Gastrocnemius medialis (tissue), 4 donors: ENCODE data around the gene MSANTD2. TPM values are rescaled to one million over a fixed set of nuclear protein-coding genes. Genes with fewer than 3 reads are reported as not detected.

ENCODE experiments used
- ATAC-seq, 2 donors: fragments of 150-250 bp; one replicate each; pipeline ENCODE4 v1.9.1; 2016
- DNase-seq, 2 donors: peaks; one replicate each; pipeline ENCODE4 v3.0.0-alpha.2; 2019
- H3K27ac ChIP-seq, 4 donors: fragments of 200-600 bp; sonication (generic); 1 replicate in 1 of 4; 2 replicates in 3 of 4; pipeline ENCODE4 v1.5.1; 2016 to 2018; ENCODE audit warnings: mild to moderate bottlenecking in 2 of 4, moderate library complexity in 1 of 4
- H3K27me3 ChIP-seq, 3 donors: fragments of 200-600 bp; sonication (generic) in 2 of 3; 1 replicate in 1 of 3; 2 replicates in 2 of 3; pipeline versions ENCODE4 v1.5.1 to v1.6.0; 2016 to 2019; ENCODE audit warnings: mild to moderate bottlenecking in 1 of 3, moderate library complexity in 1 of 3
- H3K36me3 ChIP-seq, 2 donors: fragments of 200-600 bp; sonication (generic) in 1 of 2; one replicate each; pipeline ENCODE4 v1.5.1; 2017 to 2018
- H3K4me1 ChIP-seq, 2 donors: fragments of 200-600 bp; sonication (generic) in 1 of 2; one replicate each; pipeline ENCODE4 v1.5.1; 2016 to 2017; ENCODE audit warnings: mild to moderate bottlenecking in 2 of 2
- H3K4me3 ChIP-seq, 4 donors: fragments of 200-600 bp; sonication (generic) in 3 of 4; 1 replicate in 1 of 4; 2 replicates in 3 of 4; pipeline ENCODE4 v1.5.1; 2016 to 2019; ENCODE audit warnings: mild to moderate bottlenecking in 2 of 4
- H3K9me3 ChIP-seq, 3 donors: fragments of 200-600 bp; sonication (generic) in 2 of 3; 1 replicate in 1 of 3; 2 replicates in 2 of 3; pipeline ENCODE4 v1.5.1; 2016 to 2019
- POLR2A ChIP-seq, 2 donors: fragments of 450-650 bp; IDR thresholded peaks; one replicate each; pipeline ENCODE4 v1.6.1; 2017; ENCODE audit warnings: antibody characterized with exemption in 2 of 2, mild to moderate bottlenecking in 2 of 2, moderate library complexity in 2 of 2
- in situ Hi-C, 4 donors: fragments of 200-750 bp; cut with MboI; loops; one replicate each; pipeline versions ENCODE4 v1.15.0 to v1.8.0; 2017; ENCODE audit warnings: low sequenced_read_pairs in 4 of 4
- intact Hi-C: fragments of 100-400 bp; cut with DNase I; formaldehyde crosslinking; loops from one replicate; pipeline ENCODE4 v1.15.1; 2023; ENCODE audit warnings: low total_unique reads
- total RNA-seq, 4 donors: library from RNA; depleted of rRNA; stranded (reverse); fragments of >200 nt; gene quantifications; one replicate each; pipeline versions ENCODE4 v1.1.0 to v1.2.3, GENCODE V29; 2016
- TF ChIP-seq, protein P1 (sequence below), 5 experiments: fragments of 450-650 bp in 3 of 5; fragments of 200-600 bp in 2 of 5; sonication (generic) in 2 of 5; IDR thresholded peaks in 4 of 5; conservative IDR thresholded peaks in 1 of 5; 1 replicate in 4 of 5; 2 replicates in 1 of 5; pipeline ENCODE4 v1.5.1; 2016 to 2019; ENCODE audit warnings: antibody characterized with exemption in 5 of 5, mild to moderate bottlenecking in 3 of 5, moderate library complexity in 3 of 5

The MSANTD2 gene
- total RNA-seq, 4 donors from 2014 or later = 3.3 to 5.1 (median 3.8) TPM

DNA sequence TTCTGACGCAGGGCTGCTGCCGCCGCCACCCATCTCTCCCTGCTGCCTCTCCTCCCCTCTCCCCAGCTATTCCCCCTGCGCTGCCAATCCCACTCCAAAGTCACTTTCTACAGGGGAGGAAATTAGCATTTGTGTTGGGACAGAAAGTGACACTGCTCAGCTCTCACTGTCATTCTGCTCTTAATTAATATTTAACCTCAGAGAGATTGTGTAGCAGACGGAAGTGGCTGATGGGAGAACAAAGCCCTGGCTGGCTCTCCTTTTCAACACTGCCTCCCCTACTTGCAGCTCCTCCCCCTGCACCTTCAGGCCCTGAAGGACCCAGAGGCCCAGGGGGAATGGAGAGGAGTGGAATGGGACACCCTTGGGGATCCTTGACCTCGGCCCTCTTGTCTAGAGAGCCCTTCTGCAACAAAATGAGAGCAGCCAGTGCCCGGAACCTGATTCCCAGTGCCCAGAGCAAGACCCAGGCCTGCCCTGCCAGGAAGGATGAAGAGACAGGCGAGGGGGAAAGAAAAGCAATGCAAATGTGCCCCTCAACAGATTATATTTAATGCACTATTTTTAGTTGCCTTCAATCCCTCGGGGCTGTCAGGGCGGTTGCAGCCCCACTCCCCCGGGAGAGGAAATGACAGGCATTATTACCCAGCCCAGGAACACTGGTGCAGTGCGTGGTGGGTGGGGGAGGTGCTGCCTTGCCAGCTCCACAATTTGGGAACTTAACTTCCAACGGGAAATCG is 75.1 kb downstream of the MSANTD2 start:
- DNase-seq (no peak), ATAC-seq (no peak)
- intact Hi-C loops = no loop called here
- Histone ChIP-seq H3K4me1 (no peaks in the 10 kb centered on the region), H3K36me3 (no peaks in the 10 kb centered on the region), H3K27ac (no peak overlapping the region), H3K27me3 (peaks cover 0 to 14% (median 12%) of the 10 kb centered on the region in 3 donors), H3K4me3 (no peak overlapping the region), H3K9me3 (no peaks in the 10 kb centered on the region)
- no peak for TF ChIP-seq POLR2A (IDR thresholded peaks at IDR 0.05)
- TF ChIP-seq, protein P1, sequence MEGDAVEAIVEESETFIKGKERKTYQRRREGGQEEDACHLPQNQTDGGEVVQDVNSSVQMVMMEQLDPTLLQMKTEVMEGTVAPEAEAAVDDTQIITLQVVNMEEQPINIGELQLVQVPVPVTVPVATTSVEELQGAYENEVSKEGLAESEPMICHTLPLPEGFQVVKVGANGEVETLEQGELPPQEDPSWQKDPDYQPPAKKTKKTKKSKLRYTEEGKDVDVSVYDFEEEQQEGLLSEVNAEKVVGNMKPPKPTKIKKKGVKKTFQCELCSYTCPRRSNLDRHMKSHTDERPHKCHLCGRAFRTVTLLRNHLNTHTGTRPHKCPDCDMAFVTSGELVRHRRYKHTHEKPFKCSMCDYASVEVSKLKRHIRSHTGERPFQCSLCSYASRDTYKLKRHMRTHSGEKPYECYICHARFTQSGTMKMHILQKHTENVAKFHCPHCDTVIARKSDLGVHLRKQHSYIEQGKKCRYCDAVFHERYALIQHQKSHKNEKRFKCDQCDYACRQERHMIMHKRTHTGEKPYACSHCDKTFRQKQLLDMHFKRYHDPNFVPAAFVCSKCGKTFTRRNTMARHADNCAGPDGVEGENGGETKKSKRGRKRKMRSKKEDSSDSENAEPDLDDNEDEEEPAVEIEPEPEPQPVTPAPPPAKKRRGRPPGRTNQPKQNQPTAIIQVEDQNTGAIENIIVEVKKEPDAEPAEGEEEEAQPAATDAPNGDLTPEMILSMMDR (IDR thresholded peaks at IDR 0.05 in 4 of 5, conservative IDR thresholded peaks at IDR 0.05 in 1 of 5) = no peak
- in situ Hi-C loops = no loop called here

DNA sequence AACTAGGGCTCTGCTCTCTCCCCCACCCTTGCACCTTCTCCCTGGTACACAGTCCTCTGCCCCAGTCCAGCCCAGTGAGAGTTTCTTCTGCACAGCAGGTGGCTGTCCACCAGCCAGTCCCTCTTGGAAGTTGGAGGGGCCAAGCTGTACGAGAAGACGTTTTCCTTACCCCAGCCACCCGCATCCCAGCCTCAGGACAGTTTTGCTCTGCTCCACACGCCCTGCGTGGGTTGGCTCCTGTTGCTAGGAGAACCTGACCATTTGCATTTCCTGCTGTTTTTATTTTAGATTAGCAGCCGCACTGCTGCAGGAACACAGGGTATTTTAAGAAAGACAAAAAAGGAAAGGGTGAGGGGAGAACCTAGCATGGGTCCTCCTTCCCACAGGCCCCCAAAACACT is 78.0 kb downstream of the MSANTD2 start:
- no peak for TF ChIP-seq POLR2A (IDR thresholded peaks at IDR 0.05)
- TF ChIP-seq, protein P1 (IDR thresholded peaks at IDR 0.05 in 4 of 5, conservative IDR thresholded peaks at IDR 0.05 in 1 of 5) = no peak
- no peak for DNase-seq
- in situ Hi-C loops = no loop called here
- H3K9me3 ChIP-seq = no peaks in the 10 kb centered on the region
- H3K4me1 ChIP-seq = peaks cover 5 to 10% of the 10 kb centered on the region in 2 donors
- intact Hi-C loops = no loop called here
- no peaks in the 10 kb centered on the region for H3K36me3 ChIP-seq
- no peak for ATAC-seq
- H3K27ac ChIP-seq = no peak overlapping the region
- H3K4me3 ChIP-seq = no peak overlapping the region
- peaks cover 11 to 29% (median 20%) of the 10 kb centered on the region in 3 donors for H3K27me3 ChIP-seq

DNA sequence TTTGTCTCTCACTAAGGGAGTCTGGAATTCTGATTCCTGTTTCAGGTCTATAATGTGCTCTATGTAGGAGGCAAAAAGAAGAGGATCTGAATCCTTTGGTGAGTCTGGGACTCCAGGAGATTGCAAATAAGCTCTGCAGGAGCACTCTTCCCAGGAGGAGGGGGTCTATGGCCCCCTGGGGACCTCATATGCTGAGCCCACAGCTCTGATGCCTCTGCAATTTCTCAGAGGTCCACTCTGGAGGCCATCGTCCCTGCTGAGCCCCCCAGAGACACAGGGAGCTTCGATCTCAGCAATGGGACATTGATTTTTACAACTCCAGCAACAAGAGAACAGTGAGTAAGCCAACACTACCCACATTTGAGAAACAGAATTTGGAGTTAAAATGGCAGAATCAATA is 80.7 kb downstream of the MSANTD2 start:
- intact Hi-C loops (no loop called here), in situ Hi-C loops (no loop called here)
- DNase-seq (no peak), ATAC-seq (no peak)
- Histone ChIP-seq H3K36me3 (no peaks in the 10 kb centered on the region), H3K27me3 (peaks cover 11 to 36% (median 22%) of the 10 kb centered on the region in 3 donors), H3K9me3 (no peaks in the 10 kb centered on the region), H3K27ac (no peak overlapping the region), H3K4me3 (no peak overlapping the region), H3K4me1 (peaks cover 5 to 10% of the 10 kb centered on the region in 2 donors)
- TF ChIP-seq POLR2A (IDR thresholded peaks at IDR 0.05) = no peak
- TF ChIP-seq, protein P1 (IDR thresholded peaks at IDR 0.05 in 4 of 5, conservative IDR thresholded peaks at IDR 0.05 in 1 of 5) = no peak

DNA sequence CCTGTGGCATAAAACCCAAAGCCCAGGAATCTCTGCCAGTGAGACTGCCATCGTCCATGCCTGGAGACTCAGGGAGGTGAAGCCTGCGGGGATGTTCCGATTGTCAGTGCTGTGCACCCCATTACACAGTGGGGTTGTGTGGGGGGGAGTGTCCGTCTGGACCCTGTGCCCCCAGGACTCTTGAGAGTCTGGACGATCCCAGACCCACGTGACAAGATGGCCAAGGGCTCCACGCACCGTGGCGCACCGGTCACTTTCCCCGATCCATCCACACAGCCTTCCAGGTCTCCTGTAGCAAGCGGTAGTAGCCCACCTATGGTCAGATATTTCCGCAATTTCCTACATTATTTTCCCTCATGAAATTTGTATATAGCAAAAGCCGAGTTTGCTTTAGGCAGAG is 81.4 kb downstream of the MSANTD2 start:
- intact Hi-C loops = no loop called here
- Histone ChIP-seq H3K9me3 (no peaks in the 10 kb centered on the region), H3K4me1 (peaks cover 5 to 10% of the 10 kb centered on the region in 2 donors), H3K4me3 (no peak overlapping the region), H3K36me3 (no peaks in the 10 kb centered on the region), H3K27ac (no peak overlapping the region), H3K27me3 (peaks cover 11 to 36% (median 18%) of the 10 kb centered on the region in 3 donors)
- ATAC-seq = no peak
- no peak for TF ChIP-seq POLR2A (IDR thresholded peaks at IDR 0.05)
- TF ChIP-seq, protein P1 (IDR thresholded peaks at IDR 0.05 in 4 of 5, conservative IDR thresholded peaks at IDR 0.05 in 1 of 5) = no peak
- DNase-seq = no peak
- in situ Hi-C loops = no loop called here
